Smooth muscle cell of the brain vasculature (primary cell): Measurements from ENCODE around the gene MFSD12.
"Not testable (repeated sequence)": the region's sequence is repeated elsewhere in the genome, so short reads cannot be mapped to it uniquely, and the experiment has no call there.

Experiments
- DNase-seq: peaks from one replicate; pipeline ENCODE4 v3.0.0-alpha.2; 2012; ENCODE audit warnings: low read depth, low spot score

Gene MFSD12

GRCh38 chr19:3537438-3538240 is 19.7 kb downstream of the MFSD12 start:
- DNase-seq, result no peak

DNA sequence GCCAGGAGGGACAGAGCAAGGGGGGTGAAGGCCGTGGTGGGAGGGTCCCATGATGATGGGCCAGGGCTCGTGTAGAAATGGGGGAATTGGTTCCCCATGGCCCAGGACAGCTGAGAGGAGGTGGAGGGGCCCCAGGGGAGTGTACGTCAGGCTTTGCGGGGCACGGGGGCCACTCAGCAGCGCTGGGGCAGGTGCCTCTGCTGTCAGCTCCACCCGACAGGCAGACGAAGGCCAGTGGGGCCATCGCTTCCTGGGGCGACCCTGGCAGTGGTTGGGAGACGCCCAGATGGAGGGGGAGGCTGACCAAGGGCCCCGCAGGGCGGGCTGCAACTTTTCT is 20.3 kb downstream of the MFSD12 start:
- DNase-seq, result no peak

DNA sequence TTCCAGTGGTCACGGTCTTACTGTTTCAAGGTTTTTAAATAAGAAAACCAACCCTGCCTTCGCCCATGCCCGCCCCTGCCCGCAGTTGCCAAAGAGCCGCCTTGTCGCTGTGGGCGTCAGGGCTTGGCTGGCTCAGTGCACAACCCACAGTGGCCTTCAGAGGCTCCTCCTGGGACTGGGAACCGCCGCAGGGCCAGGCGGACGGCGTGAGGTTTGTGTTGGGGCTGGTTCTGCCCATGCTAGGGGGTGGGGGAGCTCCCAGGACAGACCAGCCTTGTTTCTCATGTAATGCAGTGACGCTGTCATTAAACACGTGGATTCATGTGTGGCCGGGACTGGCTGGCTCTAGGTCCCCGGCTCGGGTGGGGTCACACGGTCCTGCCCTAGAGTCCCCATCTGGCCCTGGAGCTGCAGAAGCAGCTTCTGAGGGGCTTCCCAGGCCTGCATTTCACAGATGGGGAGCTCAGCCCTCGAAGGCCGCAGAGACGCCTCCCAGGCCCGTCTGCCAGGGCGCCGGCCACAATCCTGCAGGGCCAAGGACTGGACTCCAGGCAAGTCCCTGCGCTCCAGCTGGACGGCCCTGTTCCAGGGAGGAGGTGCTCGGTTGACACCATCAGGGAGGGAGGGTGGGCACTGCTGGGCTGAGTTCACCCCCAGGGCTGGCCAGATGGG is 20.8 kb downstream of the MFSD12 start:
- no peak for DNase-seq

DNA sequence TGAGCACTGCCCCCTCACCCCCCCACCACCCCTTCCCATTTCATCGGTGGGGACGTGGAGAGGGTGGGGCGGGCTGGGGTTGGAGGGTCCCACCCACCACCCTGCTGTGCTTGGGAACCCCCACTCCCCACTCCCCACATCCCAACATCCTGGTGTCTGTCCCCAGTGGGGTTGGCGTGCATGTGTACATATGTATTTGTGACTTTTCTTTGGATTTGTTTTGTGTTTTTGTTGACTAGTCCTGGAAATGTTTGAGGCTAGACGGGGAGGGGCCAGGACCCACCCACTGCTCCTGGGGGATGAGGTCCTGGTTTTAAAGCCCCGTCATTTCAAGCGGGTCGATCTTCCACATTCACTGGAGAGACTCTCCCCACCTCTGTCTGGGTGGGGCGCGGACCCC is 21.4 kb downstream of the MFSD12 start:
- DNase-seq, result no peak

DNA sequence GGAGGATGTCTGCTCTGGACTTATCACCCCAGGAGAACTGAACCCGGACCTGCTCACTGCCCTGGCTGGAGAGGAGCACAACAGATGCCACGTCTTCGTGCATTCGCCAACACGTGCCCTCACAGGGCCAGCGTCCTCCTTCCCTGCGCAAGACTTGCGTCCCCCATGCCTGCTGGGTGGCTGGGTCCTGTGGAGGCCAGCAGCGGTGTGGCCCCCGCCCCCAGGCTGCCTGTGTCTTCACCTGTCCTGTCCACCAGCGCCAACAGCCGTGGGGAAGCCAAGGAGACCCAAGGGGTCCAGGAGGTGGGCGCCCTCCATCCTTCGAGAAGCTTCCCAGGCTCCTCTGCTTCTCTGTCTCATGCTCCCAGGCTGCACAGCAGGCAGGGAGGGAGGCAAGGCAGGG is 21.8 kb downstream of the MFSD12 start:
- no peak for DNase-seq

GRCh38 chr19:3535235-3535535 is 22.2 kb downstream of the MFSD12 start:
- DNase-seq, result no peak

GRCh38 chr19:3534375-3535234 is 22.8 kb downstream of the MFSD12 start:
- DNase-seq, result no peak

DNA sequence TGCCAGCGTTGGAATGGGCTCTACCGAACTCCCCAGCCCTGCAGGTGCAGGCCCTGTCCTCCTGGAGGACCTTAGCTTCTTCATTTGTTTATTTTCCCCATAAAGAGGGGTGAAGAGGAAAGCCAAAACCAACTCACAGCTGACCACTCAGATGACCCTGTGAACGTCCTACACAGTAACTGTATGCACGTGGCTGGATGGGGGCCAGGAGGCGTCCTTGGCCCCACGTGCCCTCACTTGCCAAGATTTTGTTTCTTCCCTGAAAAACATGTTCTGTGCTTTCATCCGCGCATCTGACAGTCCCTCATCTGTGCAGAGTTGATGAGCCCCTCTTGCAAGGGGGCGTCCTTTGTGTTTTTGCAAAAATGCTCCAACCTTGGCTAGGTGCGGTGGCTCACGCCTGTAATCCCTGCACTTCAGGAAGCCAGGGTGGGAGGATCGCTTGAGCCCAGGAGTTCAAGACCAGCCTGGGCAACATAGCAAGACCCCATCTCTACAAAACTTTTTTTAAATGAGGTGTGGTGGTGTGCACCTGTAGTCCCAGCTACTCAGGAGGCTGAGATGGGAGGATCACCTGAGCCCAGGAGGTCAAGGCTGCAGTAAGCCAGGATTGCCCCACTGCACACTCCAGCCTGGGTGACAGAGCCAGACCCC is 23.7 kb downstream of the MFSD12 start:
- no peak for DNase-seq

DNA sequence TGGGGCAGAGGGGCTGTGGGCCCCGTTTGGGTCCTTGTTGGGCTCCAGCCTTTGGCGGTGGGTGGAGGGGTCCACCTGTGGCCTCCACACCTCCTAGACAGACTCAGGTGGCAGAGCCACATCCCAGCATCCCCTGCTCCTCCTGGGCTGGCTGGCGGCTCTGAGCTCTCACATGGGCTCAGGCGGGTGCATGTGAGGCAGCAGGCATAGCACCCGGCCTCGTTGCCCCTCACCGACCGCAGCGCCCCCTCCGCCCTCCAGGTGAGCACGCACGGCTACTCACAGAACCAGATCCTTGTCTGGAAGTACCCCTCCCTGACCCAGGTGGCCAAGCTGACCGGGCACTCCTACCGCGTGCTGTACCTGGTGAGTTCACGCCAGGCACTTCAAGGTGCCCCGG is 24.4 kb downstream of the MFSD12 start:
- DNase-seq, result no peak

DNA sequence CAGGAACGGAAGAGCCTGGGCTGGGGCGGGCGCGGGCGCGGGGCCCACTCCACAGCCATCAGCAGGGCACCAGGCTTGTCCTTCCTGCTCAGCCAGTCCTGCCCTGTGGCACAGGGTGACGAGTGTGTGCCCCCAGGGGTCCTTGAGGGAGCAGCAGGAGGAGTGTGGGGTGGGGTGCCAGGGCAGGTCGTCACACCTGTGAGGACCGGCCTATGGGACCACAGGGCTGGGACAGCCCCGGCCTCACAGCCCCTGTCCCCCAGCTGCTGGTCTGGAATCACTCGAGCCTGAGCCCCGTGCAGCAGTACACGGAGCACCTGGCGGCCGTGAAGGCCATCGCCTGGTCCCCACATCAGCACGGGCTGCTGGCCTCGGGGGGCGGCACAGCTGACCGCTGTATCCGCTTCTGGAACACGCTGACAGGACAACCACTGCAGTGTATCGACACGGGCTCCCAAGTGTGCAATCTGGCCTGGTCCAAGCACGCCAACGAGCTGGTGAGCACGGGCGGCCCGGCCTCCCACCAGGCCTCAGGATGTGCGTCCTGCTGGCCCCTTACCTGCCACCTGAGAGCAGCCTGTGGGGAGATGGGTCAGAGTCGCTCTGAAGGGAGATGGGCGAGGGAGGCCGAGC is 25.1 kb downstream of the MFSD12 start:
- DNase-seq, result no peak

DNA sequence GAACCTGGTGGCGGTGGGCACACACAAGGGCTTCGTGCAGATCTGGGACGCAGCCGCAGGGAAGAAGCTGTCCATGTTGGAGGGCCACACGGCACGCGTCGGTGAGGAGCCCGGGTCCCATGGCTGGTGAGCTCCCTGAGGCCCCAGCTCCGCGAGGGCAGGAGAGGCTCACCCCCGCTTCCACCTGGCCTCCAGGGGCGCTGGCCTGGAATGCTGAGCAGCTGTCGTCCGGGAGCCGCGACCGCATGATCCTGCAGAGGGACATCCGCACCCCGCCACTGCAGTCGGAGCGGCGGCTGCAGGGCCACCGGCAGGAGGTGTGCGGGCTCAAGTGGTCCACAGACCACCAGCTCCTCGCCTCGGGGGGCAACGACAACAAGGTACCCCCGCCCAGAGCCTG is 25.7 kb downstream of the MFSD12 start:
- DNase-seq, result no peak

DNA sequence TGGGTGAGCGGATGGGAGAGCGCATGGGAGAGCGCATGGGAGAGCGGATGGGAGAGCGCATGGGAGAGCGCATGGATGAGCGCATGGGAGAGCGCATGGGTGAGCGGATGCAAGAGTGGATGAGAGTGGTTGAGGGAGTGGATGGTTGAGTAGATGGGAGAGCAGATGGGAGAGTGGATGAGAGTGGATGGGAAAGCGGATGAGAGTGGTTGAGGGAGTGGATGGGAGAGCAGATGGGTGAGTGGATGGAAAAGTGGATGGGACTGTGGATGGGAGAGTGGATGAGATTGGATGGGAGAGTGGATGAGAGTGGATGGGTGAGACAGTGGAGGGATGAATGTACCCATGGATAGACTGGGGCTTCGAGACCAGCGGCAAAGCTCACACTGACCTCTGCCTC is 27.0 kb downstream of the MFSD12 start:
- no peak for DNase-seq

GRCh38 chr19:3529299-3529698 is 28.1 kb downstream of the MFSD12 start:
- DNase-seq, result not testable (repeated sequence)

GRCh38 chr19:3528539-3529211 is 28.7 kb downstream of the MFSD12 start:
- no peak for DNase-seq

- no peak for DNase-seq
Measured at GRCh38 chr19:3528080-3528479, 29.3 kb downstream of the MFSD12 start.

GRCh38 chr19:3527238-3527910 is 30.0 kb downstream of the MFSD12 start:
- DNase-seq, result no peak

DNA sequence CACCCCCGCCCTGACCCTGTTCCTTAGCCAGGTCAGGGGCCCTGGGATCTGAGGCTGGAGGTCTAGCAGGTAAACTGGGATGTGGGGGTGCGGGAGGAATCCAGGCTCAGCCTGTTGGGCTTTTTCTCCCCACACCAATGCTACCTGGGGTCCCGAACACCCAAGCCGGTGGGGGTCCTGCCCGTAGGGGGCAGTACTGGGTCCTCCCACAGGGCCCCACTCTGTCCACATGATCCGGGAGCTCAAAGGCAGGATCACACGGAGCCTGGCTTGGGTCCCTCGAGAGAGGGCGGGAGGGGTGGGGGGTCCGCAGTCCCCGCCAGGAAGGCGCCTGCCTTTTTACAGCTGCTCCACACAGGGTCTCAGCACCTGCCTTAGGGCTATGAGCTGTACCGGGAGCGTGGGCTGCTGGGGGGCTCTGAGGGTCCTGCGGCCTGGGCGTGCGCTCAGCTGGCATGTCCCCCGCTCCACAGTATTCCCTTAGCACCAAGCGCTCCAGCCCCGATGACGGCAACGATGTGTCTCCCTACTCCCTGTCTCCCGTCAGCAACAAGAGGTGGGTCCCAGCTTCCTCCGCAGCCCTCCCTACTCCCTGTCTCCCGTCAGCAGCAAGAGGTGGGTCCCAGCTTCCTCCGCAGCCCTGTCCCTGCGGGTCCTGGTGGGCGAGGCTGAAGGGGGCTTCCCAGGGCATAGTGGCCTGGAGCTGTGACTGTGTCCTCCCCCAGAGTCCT is 30.7 kb downstream of the MFSD12 start:
- no peak for DNase-seq

DNA sequence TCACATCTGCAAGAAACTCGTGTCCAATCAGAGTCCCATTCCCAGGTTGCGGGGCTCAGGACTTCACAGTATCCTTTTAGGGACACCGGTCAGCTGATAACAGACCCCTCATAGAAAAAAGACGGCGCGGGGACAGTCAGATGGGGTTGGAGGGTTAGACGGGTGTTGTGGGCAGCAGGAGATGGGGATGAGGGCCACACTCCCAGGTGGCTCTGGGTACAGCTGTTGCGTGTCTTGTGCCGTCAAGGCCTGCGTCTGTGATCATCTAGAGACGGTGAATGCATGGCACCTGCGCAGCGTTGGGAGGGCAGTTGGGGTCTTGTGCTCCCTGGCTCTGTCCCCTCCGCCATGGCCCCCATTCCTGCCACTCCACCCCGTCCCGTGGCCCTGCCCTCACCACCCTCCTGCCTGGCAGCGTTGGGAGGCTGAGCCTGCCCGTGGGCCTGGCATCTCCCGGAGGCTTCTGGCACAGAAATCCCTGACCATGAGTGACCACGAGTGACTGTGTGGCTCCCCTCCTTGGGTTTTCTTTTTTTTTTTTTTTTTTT is 32.4 kb downstream of the MFSD12 start:
- no peak for DNase-seq

- DNase-seq, result no peak
Measured at GRCh38 chr19:3524078-3524842, 33.1 kb downstream of the MFSD12 start.
